HG02885 (cell line): Measurements from ENCODE around the gene PHGDH.
"Not testable (repeated sequence)": the region's sequence is repeated elsewhere in the genome, so short reads cannot be mapped to it uniquely, and the experiment has no call there.

Experiments
- ATAC-seq: cut with Tn5 transposase; IDR thresholded peaks from one replicate; pipeline ENCODE4 v1.9.1; 2021; ENCODE audit warnings: mild to moderate bottlenecking; ENCODE audit not compliant: unreplicated experiment, poor library complexity

The PHGDH gene

GRCh38 chr1:119784191-119784781 lies 72.6 kb downstream of the PHGDH start:
- ATAC-seq: no peak

- not testable (repeated sequence) for ATAC-seq
Observed at GRCh38 chr1:119786046-119786445, 74.3 kb downstream of the PHGDH start.

GRCh38 chr1:119786473-119787050 lies 74.8 kb downstream of the PHGDH start:
- not testable (repeated sequence) for ATAC-seq

- ATAC-seq: no peak
Observed at GRCh38 chr1:119787776-119788175, 76.0 kb downstream of the PHGDH start.

- no peak for ATAC-seq
Observed at GRCh38 chr1:119790451-119791198, 78.9 kb downstream of the PHGDH start.

- no peak for ATAC-seq
Observed at GRCh38 chr1:119791377-119791776, 79.6 kb downstream of the PHGDH start.
